ENCODE results near the gene POLR3E.

DNA sequence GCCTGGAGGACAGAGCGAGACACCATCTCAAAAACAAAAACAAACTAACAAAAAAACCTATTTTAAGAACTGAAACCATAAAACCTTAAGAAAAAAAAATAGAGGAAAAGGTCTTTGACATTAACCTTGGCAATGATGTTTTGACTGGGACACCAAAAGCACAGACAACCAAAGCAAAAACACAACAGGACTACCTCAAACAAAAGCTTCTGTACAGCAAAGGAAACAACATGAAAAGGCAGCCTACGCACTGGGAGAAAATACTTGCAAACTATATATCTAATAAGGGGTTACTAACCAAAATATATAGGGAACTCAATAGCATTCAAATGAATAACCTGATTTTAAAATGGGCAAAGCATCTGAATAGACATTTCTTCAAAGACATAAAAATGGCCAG lies 44.9 kb downstream of the POLR3E start:
- TF ChIP-seq POLR2AphosphoS5 (IDR thresholded peaks at IDR 0.05; ENCODE audit: low read depth, low read length): no peak
- TF ChIP-seq TAF1 (IDR thresholded peaks at IDR 0.05; ENCODE audit: low read depth, low read length): no peak
- TF ChIP-seq POLR2A (IDR thresholded peaks at IDR 0.05; ENCODE audit: low read depth, low read length): no peak
- no peak for TF ChIP-seq SPI1 (IDR thresholded peaks at IDR 0.05; ENCODE audit: low read depth, low read length)
- no peak for TF ChIP-seq PAX5 (IDR thresholded peaks at IDR 0.05; ENCODE audit: insufficient read depth, low read length, severe bottlenecking)
